GM12891 (cell line): Measurements from ENCODE around the gene B4GALT3.

Experiments used
- POLR2A ChIP-seq: IDR thresholded peaks from 2 replicates; pipeline ENCODE4 v1.6.1; 2011; ENCODE audit warnings: low read depth, low read length, control low read depth
- POLR2AphosphoS5 ChIP-seq: IDR thresholded peaks from 2 replicates; pipeline ENCODE4 v1.6.1; 2011; ENCODE audit warnings: low read depth, low read length, control low read depth
- SPI1 ChIP-seq: IDR thresholded peaks from 2 replicates; pipeline ENCODE4 v1.6.1; 2011; ENCODE audit warnings: low read depth, low read length, control low read depth
- TAF1 ChIP-seq: IDR thresholded peaks from 2 replicates; pipeline ENCODE4 v1.6.1; 2011; ENCODE audit warnings: low read depth, low read length, control low read depth

DNA sequence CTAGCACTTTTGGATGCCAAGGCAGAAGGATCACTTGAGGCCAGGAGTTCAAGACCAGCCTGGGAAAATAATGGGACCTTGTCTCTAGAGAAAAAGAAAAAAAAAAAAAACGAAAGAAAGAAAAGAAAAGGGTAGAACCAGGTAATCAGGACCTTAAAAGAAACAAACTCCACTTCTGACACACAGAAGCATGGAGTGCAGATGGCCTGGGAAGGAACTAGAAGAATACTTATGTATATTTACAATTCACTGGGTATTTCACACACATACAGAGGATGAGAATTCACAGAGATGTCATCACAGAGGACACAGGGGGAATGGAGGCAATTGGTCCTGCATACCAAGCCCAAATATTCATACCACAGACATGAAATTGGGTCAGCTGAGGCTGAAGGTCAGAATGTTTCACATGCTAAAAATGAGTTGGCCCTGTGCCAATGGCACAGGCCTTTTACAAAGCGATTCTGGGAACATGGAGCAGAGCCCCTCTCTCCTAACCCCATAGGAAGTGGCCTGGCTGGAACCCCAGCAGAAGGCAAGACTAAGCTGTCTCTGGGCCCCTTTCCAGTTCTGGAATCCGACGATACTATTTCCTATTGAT, 4.4 kb downstream of the B4GALT3 start:
- TF ChIP-seq POLR2A = no peak
- no peak for TF ChIP-seq POLR2AphosphoS5
- TF ChIP-seq TAF1 = no peak
- no peak for TF ChIP-seq SPI1
